Inflammatory macrophage (primary cell): ENCODE results near the gene PODN.

Source experiments
- DNase-seq, 2 donors: peaks; one replicate each; pipeline ENCODE4 v3.0.0-alpha.2; 2020 to 2022
- total RNA-seq, 18 experiments: gene quantifications; one replicate each; lab custom pipeline; 2026; ENCODE audit warnings: mixed read lengths in 6 of 18, inconsistent platforms in 2 of 18; lab: John Stamatoyannopoulos, UW

Gene PODN
- 0 to 0.31 (median 0) reads per million in 18 experiments for total RNA-seq

- no peak for DNase-seq
Observed at GRCh38 chr1:53061859-53062707, at the start of gene PODN. Gene PODN (plus strand): TSS chr1:53062213. CDS start chr1:53069856, 7,643 bp downstream.

GRCh38 chr1:53014791-53015507 is 47.1 kb upstream of the PODN start:
- peak; percentile 91 to 92 for DNase-seq

GRCh38 chr1:53015508-53015860 is 46.5 kb upstream of the PODN start:
- no peak for DNase-seq

- DNase-seq: no peak
Observed at GRCh38 chr1:53016705-53017104, 45.3 kb upstream of the PODN start.

GRCh38 chr1:53020588-53020987 is 41.4 kb upstream of the PODN start:
- DNase-seq: no peak

GRCh38 chr1:53022179-53022578 is 39.8 kb upstream of the PODN start:
- DNase-seq: no peak

- DNase-seq: no peak
Observed at GRCh38 chr1:53023546-53023945, 38.5 kb upstream of the PODN start.

- DNase-seq: no peak
Observed at GRCh38 chr1:53024117-53024516, 37.9 kb upstream of the PODN start.

- DNase-seq: peak; percentile 78 to 80
Observed at GRCh38 chr1:53025034-53025768, 36.8 kb upstream of the PODN start.

GRCh38 chr1:53025769-53026112 is 36.3 kb upstream of the PODN start:
- DNase-seq: peak in 1 of 2 donors; percentile 19

GRCh38 chr1:53026254-53026653 is 35.8 kb upstream of the PODN start:
- no peak for DNase-seq

GRCh38 chr1:53031732-53032131 is 30.3 kb upstream of the PODN start:
- no peak for DNase-seq

- no peak for DNase-seq
Observed at GRCh38 chr1:53037159-53037558, 24.9 kb upstream of the PODN start.

GRCh38 chr1:53038566-53038965 is 23.4 kb upstream of the PODN start:
- DNase-seq: no peak

GRCh38 chr1:53043271-53043670 is 18.7 kb upstream of the PODN start:
- DNase-seq: no peak

GRCh38 chr1:53044926-53045325 is 17.1 kb upstream of the PODN start:
- DNase-seq: no peak

GRCh38 chr1:53046930-53047329 is 15.1 kb upstream of the PODN start:
- DNase-seq: no peak

- DNase-seq: no peak
Observed at GRCh38 chr1:53047737-53048736, 14.0 kb upstream of the PODN start.

GRCh38 chr1:53048960-53049573 is 12.9 kb upstream of the PODN start:
- no peak for DNase-seq

GRCh38 chr1:53049574-53049967 is 12.4 kb upstream of the PODN start:
- DNase-seq: no peak

- DNase-seq: no peak
Observed at GRCh38 chr1:53050310-53050709, 11.7 kb upstream of the PODN start.

GRCh38 chr1:53051676-53052075 is 10.3 kb upstream of the PODN start:
- no peak for DNase-seq
